T47D (cell line): ENCODE data around the gene BCORL1.

Source experiments
- DNase-seq, 2 experiments: peaks; one replicate each; pipeline versions ENCODE4 v3.0.0 to v3.0.0-alpha.2; 2011 to 2012; ENCODE audit warnings: low read depth in 1 of 2, low spot score in 1 of 2
- JUND ChIP-seq: IDR thresholded peaks from 2 replicates; pipeline ENCODE4 v1.6.1; 2012; ENCODE audit warnings: low read depth
- in situ Hi-C: cut with HindIII; loops from 2 replicates; pipeline ENCODE4 v1.10.0; 2016; ENCODE audit warnings: low sequenced_read_pairs, low pct_unique_long_range_greater_than_20kb

BCORL1 gene

GRCh38 chrX:129976441-129976840 is 6.0 kb upstream of the BCORL1 start:
- DNase-seq = no peak
- TF ChIP-seq JUND = no peak
- in situ Hi-C loops = no loop called here

- in situ Hi-C loops = no loop called here
- TF ChIP-seq JUND = no peak
- no peak for DNase-seq
Observed at GRCh38 chrX:129979207-129979920, 3.1 kb upstream of the BCORL1 start.

- no peak for DNase-seq
- TF ChIP-seq JUND = no peak
- in situ Hi-C loops = no loop called here
Observed at GRCh38 chrX:129980001-129980401, 2.4 kb upstream of the BCORL1 start.

DNA sequence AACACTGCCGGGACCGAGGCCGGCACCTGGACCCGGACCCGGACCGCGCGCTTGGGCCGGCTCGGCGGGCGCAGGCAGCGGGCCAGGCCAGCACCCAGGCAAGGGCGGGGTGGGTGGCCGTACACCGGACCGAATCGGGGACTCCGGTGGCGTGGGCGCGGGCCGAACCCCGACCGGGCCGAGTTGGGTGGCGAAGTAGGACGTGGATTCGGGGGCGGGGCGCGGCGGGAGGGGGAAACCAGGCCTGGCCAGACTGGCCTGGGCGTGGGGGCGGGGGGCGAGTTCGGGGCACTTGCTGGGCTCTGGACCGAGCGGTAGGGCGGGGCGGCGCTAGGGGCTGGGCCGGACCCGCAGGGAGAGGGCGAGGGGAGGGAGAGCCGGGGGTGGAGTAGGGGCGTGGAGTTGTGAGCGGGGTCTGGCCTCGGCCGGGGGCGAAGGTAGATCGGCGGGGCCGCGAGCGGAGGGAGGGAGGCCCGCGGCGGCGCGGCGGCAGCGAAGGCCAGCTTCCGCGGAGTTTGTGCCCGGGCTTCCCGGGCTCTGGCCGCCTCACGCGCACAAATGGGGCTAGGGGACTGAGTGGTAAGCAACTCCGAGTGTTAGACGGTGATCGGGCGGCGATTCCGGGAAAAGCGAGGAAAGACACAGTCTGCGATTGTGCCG is 1.8 kb upstream of the BCORL1 start:
- DNase-seq = peak in 1 of 2 experiments; percentile 27
- no peak for TF ChIP-seq JUND
- in situ Hi-C loops = no loop called here

DNA sequence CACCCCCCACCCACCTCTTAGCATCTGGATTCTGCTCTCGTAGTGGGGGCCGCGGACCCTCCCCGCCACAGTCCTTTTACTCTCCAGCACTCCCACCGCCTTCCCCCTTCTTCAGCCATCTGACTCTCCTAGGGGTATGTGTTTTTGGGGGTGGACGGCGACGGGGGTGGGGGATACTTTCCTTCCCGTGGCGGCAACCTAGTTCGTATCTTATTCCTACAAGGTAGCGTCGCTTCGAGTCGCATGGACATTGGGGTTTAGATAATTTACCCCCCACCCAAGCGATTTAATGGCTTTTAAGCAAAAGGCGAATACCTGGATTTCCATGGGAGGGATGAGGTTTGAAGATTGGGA is 1.3 kb upstream of the BCORL1 start:
- no peak for DNase-seq
- in situ Hi-C loops = no loop called here
- no peak for TF ChIP-seq JUND

GRCh38 chrX:129981752-129982299 is 609 bp upstream of the BCORL1 start:
- DNase-seq = no peak
- TF ChIP-seq JUND = no peak
- in situ Hi-C loops = no loop called here

DNA sequence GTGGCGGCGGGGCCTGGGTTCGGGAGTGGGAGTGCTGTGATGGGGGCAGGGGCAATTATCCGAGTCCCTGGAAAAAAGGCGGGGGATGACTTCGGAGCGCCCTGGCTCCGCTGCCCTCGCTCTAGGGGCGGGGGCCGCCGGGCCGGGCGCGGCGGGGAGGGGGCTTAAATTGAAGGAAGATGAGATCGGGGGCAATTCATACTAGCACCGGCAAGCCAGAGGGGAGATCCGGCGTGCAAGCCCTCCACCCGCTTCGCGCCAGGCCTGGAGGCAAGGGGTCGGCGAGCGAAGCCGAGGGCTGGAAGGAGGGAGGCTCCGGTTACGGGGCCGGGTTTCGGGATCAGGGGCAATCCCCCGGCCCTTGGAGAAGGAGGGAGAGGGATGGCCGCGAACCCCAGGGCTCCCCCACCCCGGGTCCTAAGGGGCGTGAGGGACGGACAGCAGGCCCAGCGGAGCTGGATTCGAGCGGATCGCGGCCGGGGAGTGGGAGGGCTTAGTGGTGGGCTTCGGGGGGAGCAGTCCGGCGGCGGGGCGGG is 1.2 kb downstream of the BCORL1 start:
- in situ Hi-C loops = no loop called here
- DNase-seq = no peak
- no peak for TF ChIP-seq JUND

- no peak for TF ChIP-seq JUND
- DNase-seq = no peak
- in situ Hi-C loops = no loop called here
Observed at GRCh38 chrX:129984111-129984958, 1.9 kb downstream of the BCORL1 start.

DNA sequence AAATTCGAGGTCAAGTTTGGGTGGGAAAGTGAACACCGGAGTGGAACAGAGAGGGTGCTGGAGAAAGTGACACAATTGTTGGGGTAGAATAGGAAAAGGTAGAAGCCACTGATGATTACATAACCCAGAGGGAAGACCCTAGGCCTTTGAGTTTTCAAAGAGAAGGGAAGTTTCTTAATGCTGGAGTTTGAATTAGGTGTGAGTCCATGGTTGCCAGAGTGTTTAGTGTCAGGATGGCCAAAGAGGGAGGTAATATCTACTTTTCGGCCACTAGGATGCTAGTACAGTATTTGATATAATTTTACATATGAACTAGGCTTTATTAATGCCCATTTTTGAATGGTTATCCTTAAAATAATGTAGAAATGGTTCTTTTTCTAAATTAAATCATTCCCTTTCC is 5.4 kb downstream of the BCORL1 start:
- no peak for DNase-seq
- in situ Hi-C loops = no loop called here
- TF ChIP-seq JUND = no peak

- in situ Hi-C loops = no loop called here
- TF ChIP-seq JUND = no peak
- no peak for DNase-seq
Observed at GRCh38 chrX:129992181-129992580, 9.7 kb downstream of the BCORL1 start.

DNA sequence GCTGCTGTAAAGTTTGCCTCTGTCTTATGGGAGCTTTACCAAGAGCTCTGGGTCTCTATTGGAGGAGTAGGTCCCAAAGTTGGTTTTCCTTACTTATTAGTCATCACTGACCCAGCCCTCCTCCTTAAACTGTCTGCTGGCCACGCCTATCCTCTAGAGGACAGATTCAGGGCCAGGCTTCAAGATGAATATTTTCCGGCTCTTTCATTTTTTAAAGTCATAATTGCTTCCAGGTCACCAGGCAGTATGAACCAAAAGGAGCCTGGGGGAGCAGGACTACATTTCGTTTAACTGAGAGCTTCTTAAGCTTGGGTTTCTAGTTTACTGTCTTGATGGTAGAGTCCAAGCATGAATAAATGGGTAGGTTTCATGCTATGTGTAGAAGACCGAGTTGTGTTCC is 13.7 kb downstream of the BCORL1 start:
- no peak for TF ChIP-seq JUND
- no peak for DNase-seq
- in situ Hi-C loops = no loop called here

- no peak for DNase-seq
- in situ Hi-C loops = no loop called here
- no peak for TF ChIP-seq JUND
Observed at GRCh38 chrX:129997086-129997485, 14.7 kb downstream of the BCORL1 start.
